Keratinocyte (primary cell): Measurements from ENCODE around the gene CACNA2D1. TPM values are rescaled to one million over a fixed set of nuclear protein-coding genes. Genes with fewer than 3 reads are reported as not detected.

Experiments
- DNase-seq: peaks from one replicate; pipeline ENCODE4 v3.0.0-alpha.2; 2011; ENCODE audit warnings: low read depth, missing footprints, low spot score
- FAIRE-seq: peaks from 2 replicates; lab custom pipeline; 2011; peaks lifted over from hg19 to GRCh38; lab: Jason Lieb, UNC
- H2AFZ ChIP-seq: 2 replicates; pipeline ENCODE4 v1.6.0; 2012; ENCODE audit warnings: low read length, control low read depth, inconsistent platforms; ENCODE audit not compliant: control insufficient read depth
- H3K27ac ChIP-seq: 2 replicates; pipeline ENCODE4 v1.5.1; 2011; ENCODE audit warnings: low read length; ENCODE audit not compliant: control insufficient read depth, insufficient read depth
- H3K27me3 ChIP-seq: 3 replicates; pipeline ENCODE4 v1.6.0; 2011; ENCODE audit warnings: low read length; ENCODE audit not compliant: control insufficient read depth, insufficient read depth; ENCODE audit errors: extremely low read depth
- H3K36me3 ChIP-seq, 2 experiments: 2 replicates in 1 of 2; 3 replicates in 1 of 2; pipeline ENCODE4 v1.5.1; 2011; ENCODE audit warnings: low read length in 2 of 2, mild to moderate bottlenecking in 1 of 2; ENCODE audit not compliant: control insufficient read depth in 2 of 2, insufficient read depth in 2 of 2; ENCODE audit errors: extremely low read depth in 1 of 2
- H3K4me1 ChIP-seq: 3 replicates; pipeline ENCODE4 v1.5.1; 2011; ENCODE audit warnings: low read length; ENCODE audit not compliant: control insufficient read depth, insufficient read depth; ENCODE audit errors: extremely low read depth
- H3K4me2 ChIP-seq: 3 replicates; pipeline ENCODE4 v1.6.0; 2011; ENCODE audit warnings: low read depth, low read length; ENCODE audit not compliant: control insufficient read depth, insufficient read depth; ENCODE audit errors: extremely low read depth
- H3K4me3 ChIP-seq, 3 experiments: fragments of 200-600 bp in 1 of 3; sonication (generic) in 1 of 3; 2 replicates in 2 of 3; 3 replicates in 1 of 3; pipeline ENCODE4 v1.5.1; 2011 to 2016; ENCODE audit warnings: low read length in 3 of 3, mild to moderate bottlenecking in 3 of 3, control low read depth in 2 of 3, inconsistent platforms in 1 of 3, low read depth in 1 of 3, mixed read lengths in 1 of 3, mixed run types in 1 of 3, moderate library complexity in 1 of 3; ENCODE audit not compliant: control insufficient read depth in 2 of 3, insufficient read depth in 2 of 3; ENCODE audit errors: extremely low read depth in 1 of 3
- H3K79me2 ChIP-seq: 2 replicates; pipeline ENCODE4 v1.6.0; 2012; ENCODE audit warnings: low read length; ENCODE audit not compliant: control insufficient read depth, insufficient read depth
- H3K9ac ChIP-seq: 3 replicates; pipeline ENCODE4 v1.6.0; 2011; ENCODE audit warnings: low read length; ENCODE audit not compliant: control insufficient read depth, insufficient read depth; ENCODE audit errors: extremely low read depth
- H3K9me1 ChIP-seq: 3 replicates; pipeline ENCODE4 v1.6.0; 2011; ENCODE audit warnings: low read length; ENCODE audit not compliant: control insufficient read depth, insufficient read depth; ENCODE audit errors: extremely low read depth
- H3K9me3 ChIP-seq: 2 replicates; pipeline ENCODE4 v1.5.1; 2012; ENCODE audit warnings: low read depth, low read length; ENCODE audit not compliant: control insufficient read depth
- H4K20me1 ChIP-seq: 3 replicates; pipeline ENCODE4 v1.6.0; 2011; ENCODE audit warnings: low read length; ENCODE audit not compliant: control insufficient read depth, insufficient read depth; ENCODE audit errors: extremely low read depth
- EZH2 ChIP-seq: IDR thresholded peaks from one replicate; pipeline ENCODE4 v1.6.1; 2012; ENCODE audit warnings: inconsistent platforms, mild to moderate bottlenecking, low read length, moderate library complexity
- dilution Hi-C: fragments of 300-500 bp; cut with MboI; formaldehyde crosslinking; loops from one replicate; pipeline ENCODE4 v1.7.0; 2020; ENCODE audit warnings: low sequenced_read_pairs; ENCODE audit not compliant: extremely low pct_ligation_motif_present
- polyA plus RNA-seq, 5 experiments: library from polyadenylated mRNA; depleted of rRNA in 3 of 5; stranded (reverse) in 3 of 5; stranded (forward) in 1 of 5; unstranded in 1 of 5; fragments of >200 nt; gene quantifications; 1 replicate in 1 of 5; 2 replicates in 3 of 5; 3 replicates in 1 of 5; pipeline versions ENCODE4 v1.2.1 to v1.2.3, GENCODE V29; 2011 to 2012; ENCODE audit warnings: missing spikeins in 2 of 5, low read depth in 1 of 5, low replicate concordance in 1 of 5
- TF ChIP-seq, protein P1 (sequence below), 3 experiments: IDR thresholded peaks in 1 of 3; conservative IDR thresholded peaks in 1 of 3; optimal IDR thresholded peaks in 1 of 3; 2 replicates in 2 of 3; 3 replicates in 1 of 3; pipeline versions ENCODE3 to v1.5.1; 2011; ENCODE audit warnings: low read length in 3 of 3, mild to moderate bottlenecking in 3 of 3, moderate library complexity in 2 of 3, control low read depth in 1 of 3, inconsistent platforms in 1 of 3; ENCODE audit not compliant: insufficient read depth in 2 of 3; ENCODE audit errors: extremely low read depth in 1 of 3

Gene CACNA2D1
- polyA plus RNA-seq, 1 donor (not counting 4 experiments of a cell fraction or from before 2014, with no cell fraction given) = 1.8 TPM

GRCh38 chr7:82204694-82205093 is 238.9 kb downstream of the CACNA2D1 start:
- no peak overlapping the region for H3K4me2 ChIP-seq
- H3K9me1 ChIP-seq = no peaks in the 10 kb centered on the region
- TF ChIP-seq EZH2 = no peak
- TF ChIP-seq, protein P1, sequence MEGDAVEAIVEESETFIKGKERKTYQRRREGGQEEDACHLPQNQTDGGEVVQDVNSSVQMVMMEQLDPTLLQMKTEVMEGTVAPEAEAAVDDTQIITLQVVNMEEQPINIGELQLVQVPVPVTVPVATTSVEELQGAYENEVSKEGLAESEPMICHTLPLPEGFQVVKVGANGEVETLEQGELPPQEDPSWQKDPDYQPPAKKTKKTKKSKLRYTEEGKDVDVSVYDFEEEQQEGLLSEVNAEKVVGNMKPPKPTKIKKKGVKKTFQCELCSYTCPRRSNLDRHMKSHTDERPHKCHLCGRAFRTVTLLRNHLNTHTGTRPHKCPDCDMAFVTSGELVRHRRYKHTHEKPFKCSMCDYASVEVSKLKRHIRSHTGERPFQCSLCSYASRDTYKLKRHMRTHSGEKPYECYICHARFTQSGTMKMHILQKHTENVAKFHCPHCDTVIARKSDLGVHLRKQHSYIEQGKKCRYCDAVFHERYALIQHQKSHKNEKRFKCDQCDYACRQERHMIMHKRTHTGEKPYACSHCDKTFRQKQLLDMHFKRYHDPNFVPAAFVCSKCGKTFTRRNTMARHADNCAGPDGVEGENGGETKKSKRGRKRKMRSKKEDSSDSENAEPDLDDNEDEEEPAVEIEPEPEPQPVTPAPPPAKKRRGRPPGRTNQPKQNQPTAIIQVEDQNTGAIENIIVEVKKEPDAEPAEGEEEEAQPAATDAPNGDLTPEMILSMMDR (optimal IDR thresholded peaks at IDR 0.05 in 1 of 3, IDR thresholded peaks at IDR 0.05 in 1 of 3, conservative IDR thresholded peaks at IDR 0.05 in 1 of 3; ENCODE audit: extremely low read depth in 1 of 3, insufficient read depth in 2 of 3, low read length in 3 of 3) = no peak
- H3K27ac ChIP-seq = no peak overlapping the region
- H3K36me3 ChIP-seq = no peaks in the 10 kb centered on the region
- H4K20me1 ChIP-seq = no peaks in the 10 kb centered on the region
- DNase-seq (peak; percentile 17), FAIRE-seq (peak; percentile 36)
- no peaks in the 10 kb centered on the region for H3K27me3 ChIP-seq
- no peak overlapping the region for H3K4me3 ChIP-seq
- dilution Hi-C loops = no loop called here
- peaks cover 5% of the 10 kb centered on the region for H3K4me1 ChIP-seq
- H2AFZ ChIP-seq = no peak overlapping the region
- H3K9me3 ChIP-seq = no peaks in the 10 kb centered on the region
- no peaks in the 10 kb centered on the region for H3K79me2 ChIP-seq
- no peak overlapping the region for H3K9ac ChIP-seq

DNA sequence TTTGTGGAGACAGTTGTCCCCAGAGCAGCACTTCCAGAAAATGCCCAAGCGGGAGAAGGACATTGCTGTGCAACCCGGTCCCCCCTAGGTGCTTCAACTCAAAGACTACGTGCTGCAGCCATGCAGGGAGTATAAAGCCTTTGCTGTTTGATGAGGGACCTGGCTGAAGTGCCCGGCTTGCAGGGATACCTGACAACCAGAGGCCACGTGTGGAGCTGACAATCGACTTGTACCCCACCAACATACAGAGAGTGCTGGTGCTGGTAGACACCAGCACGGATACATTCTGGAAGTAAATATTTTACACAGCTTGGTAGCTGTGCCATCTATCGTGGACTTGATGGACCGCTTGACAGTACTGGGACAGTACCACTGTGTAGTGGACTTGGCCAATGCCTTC is 240.6 kb downstream of the CACNA2D1 start:
- FAIRE-seq (no peak), DNase-seq (no peak)
- H3K9me3 ChIP-seq = no peaks in the 10 kb centered on the region
- H4K20me1 ChIP-seq = no peaks in the 10 kb centered on the region
- peaks cover 5% of the 10 kb centered on the region for H3K4me1 ChIP-seq
- H3K9me1 ChIP-seq = no peaks in the 10 kb centered on the region
- no peak overlapping the region for H3K4me3 ChIP-seq
- H3K27me3 ChIP-seq = no peaks in the 10 kb centered on the region
- dilution Hi-C loops = no loop called here
- no peak overlapping the region for H2AFZ ChIP-seq
- H3K79me2 ChIP-seq = no peaks in the 10 kb centered on the region
- no peak for TF ChIP-seq EZH2
- TF ChIP-seq, protein P1 (optimal IDR thresholded peaks at IDR 0.05 in 1 of 3, IDR thresholded peaks at IDR 0.05 in 1 of 3, conservative IDR thresholded peaks at IDR 0.05 in 1 of 3; ENCODE audit: extremely low read depth in 1 of 3, insufficient read depth in 2 of 3, low read length in 3 of 3) = no peak
- H3K27ac ChIP-seq = no peak overlapping the region
- no peak overlapping the region for H3K9ac ChIP-seq
- H3K36me3 ChIP-seq = no peaks in the 10 kb centered on the region
- H3K4me2 ChIP-seq = no peak overlapping the region
